Astrocyte (in vitro differentiated cells and primary cell): ENCODE results near the gene MDFI. TPM values are rescaled to one million over a fixed set of nuclear protein-coding genes. Genes with fewer than 3 reads are reported as not detected.

Experiments used
- DNase-seq: peaks from one replicate; pipeline ENCODE4 v3.0.0-alpha.2; 2010; ENCODE audit warnings: low read depth
- FAIRE-seq: peaks from 2 replicates; lab custom pipeline; 2011; peaks lifted over from hg19 to GRCh38; lab: Jason Lieb, UNC
- H2AFZ ChIP-seq: 2 replicates; pipeline ENCODE4 v1.6.0; 2012; ENCODE audit warnings: low read depth, low read length, inconsistent platforms
- H3K27ac ChIP-seq: 2 replicates; pipeline ENCODE4 v1.5.1; 2011; ENCODE audit warnings: low read depth, low read length, inconsistent platforms
- H3K27me3 ChIP-seq: 2 replicates; pipeline ENCODE4 v1.6.0; 2011; ENCODE audit warnings: low read length, inconsistent platforms; ENCODE audit not compliant: insufficient read depth
- H3K36me3 ChIP-seq: 2 replicates; pipeline ENCODE4 v1.5.1; 2011; ENCODE audit warnings: low read length, inconsistent platforms; ENCODE audit not compliant: insufficient read depth
- H3K4me1 ChIP-seq: 2 replicates; pipeline ENCODE4 v1.5.1; 2011; ENCODE audit warnings: low read length, inconsistent platforms; ENCODE audit not compliant: insufficient read depth
- H3K4me2 ChIP-seq: 2 replicates; pipeline ENCODE4 v1.6.0; 2012; ENCODE audit warnings: low read length, inconsistent platforms
- H3K4me3 ChIP-seq: 2 replicates; pipeline ENCODE4 v1.5.1; 2011; ENCODE audit warnings: low read depth, mild to moderate bottlenecking, low read length, inconsistent platforms; ENCODE audit not compliant: insufficient read depth
- H3K79me2 ChIP-seq: 2 replicates; pipeline ENCODE4 v1.6.0; 2012; ENCODE audit warnings: mild to moderate bottlenecking, low read length, inconsistent platforms; ENCODE audit not compliant: insufficient read depth
- H3K9ac ChIP-seq: 2 replicates; pipeline ENCODE4 v1.6.0; 2012; ENCODE audit warnings: mild to moderate bottlenecking, low read length, inconsistent platforms
- H3K9me3 ChIP-seq: 2 replicates; pipeline ENCODE4 v1.5.1; 2012; ENCODE audit warnings: low read depth, mild to moderate bottlenecking, low read length, inconsistent platforms; ENCODE audit not compliant: insufficient read depth
- H4K20me1 ChIP-seq: 2 replicates; pipeline ENCODE4 v1.6.0; 2012; ENCODE audit warnings: low read length, inconsistent platforms; ENCODE audit not compliant: insufficient read depth
- H3K27ac Mint-ChIP-seq: one replicate; pipeline ENCODE4 v1.8.0; 2021; ENCODE audit warnings: mild to moderate bottlenecking, mixed read lengths; ENCODE audit not compliant: unreplicated experiment
- H3K27me3 Mint-ChIP-seq: one replicate; pipeline ENCODE4 v1.8.0; 2021; ENCODE audit warnings: low read depth, mixed read lengths; ENCODE audit not compliant: unreplicated experiment
- H3K36me3 Mint-ChIP-seq: one replicate; pipeline ENCODE4 v1.8.0; 2021; ENCODE audit warnings: low read depth, mixed read lengths; ENCODE audit not compliant: unreplicated experiment
- H3K4me1 Mint-ChIP-seq: one replicate; pipeline ENCODE4 v1.8.0; 2021; ENCODE audit warnings: low read depth, mixed read lengths; ENCODE audit not compliant: unreplicated experiment
- H3K4me3 Mint-ChIP-seq: one replicate; pipeline ENCODE4 v1.8.0; 2021; ENCODE audit warnings: mild to moderate bottlenecking, moderate library complexity, mixed read lengths; ENCODE audit not compliant: unreplicated experiment
- H3K9me3 Mint-ChIP-seq: one replicate; pipeline ENCODE4 v1.8.0; 2021; ENCODE audit warnings: mild to moderate bottlenecking, mixed read lengths; ENCODE audit not compliant: unreplicated experiment
- EZH2 ChIP-seq: IDR thresholded peaks from 2 replicates; pipeline ENCODE4 v1.6.1; 2012; ENCODE audit warnings: mild to moderate bottlenecking, low read length, inconsistent platforms; ENCODE audit not compliant: insufficient read depth
- total RNA-seq: library from RNA; stranded (reverse); gene quantifications from 2 replicates; pipeline ENCODE4 v1.2.1, GENCODE V29; 2021
- TF ChIP-seq, protein P1 (sequence below): IDR thresholded peaks from 2 replicates; pipeline ENCODE4 v1.5.1; 2011; ENCODE audit warnings: low read depth, mild to moderate bottlenecking, inconsistent platforms, low read length, moderate library complexity; ENCODE audit not compliant: insufficient read depth

Gene MDFI
- total RNA-seq, 1 donor from 2014 or later: 144 TPM

DNA sequence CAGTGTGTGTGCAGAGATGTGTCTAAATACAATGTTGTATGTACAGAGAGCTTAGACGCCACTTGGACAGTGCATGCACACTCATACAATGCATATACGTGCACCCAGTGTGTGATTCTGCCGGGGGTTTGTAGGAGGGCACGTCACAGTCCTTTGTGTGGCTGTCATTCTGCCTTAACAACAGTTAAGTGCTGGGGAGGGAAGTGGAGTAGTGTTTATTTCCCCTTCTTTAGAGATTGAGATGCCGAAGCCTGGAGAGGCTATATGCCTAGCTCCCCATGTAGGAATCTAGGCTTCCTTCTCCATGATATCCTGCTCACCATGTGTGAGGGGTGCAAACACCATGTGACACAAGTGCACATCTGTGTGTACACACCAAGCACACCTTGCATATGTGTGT, 38.2 kb downstream of the MDFI start:
- Histone ChIP-seq H3K9ac (no peak overlapping the region), H3K79me2 (no peaks in the 10 kb centered on the region), H3K9me3 (no peaks in the 10 kb centered on the region), H3K27me3 (peaks cover 19% of the 10 kb centered on the region), H3K4me1 (no peaks in the 10 kb centered on the region), H4K20me1 (no peaks in the 10 kb centered on the region), H2AFZ (no peak overlapping the region), H3K36me3 (no peaks in the 10 kb centered on the region), H3K4me3 (no peak overlapping the region), H3K4me2 (no peak overlapping the region), H3K27ac (no peak overlapping the region)
- TF ChIP-seq, protein P1, sequence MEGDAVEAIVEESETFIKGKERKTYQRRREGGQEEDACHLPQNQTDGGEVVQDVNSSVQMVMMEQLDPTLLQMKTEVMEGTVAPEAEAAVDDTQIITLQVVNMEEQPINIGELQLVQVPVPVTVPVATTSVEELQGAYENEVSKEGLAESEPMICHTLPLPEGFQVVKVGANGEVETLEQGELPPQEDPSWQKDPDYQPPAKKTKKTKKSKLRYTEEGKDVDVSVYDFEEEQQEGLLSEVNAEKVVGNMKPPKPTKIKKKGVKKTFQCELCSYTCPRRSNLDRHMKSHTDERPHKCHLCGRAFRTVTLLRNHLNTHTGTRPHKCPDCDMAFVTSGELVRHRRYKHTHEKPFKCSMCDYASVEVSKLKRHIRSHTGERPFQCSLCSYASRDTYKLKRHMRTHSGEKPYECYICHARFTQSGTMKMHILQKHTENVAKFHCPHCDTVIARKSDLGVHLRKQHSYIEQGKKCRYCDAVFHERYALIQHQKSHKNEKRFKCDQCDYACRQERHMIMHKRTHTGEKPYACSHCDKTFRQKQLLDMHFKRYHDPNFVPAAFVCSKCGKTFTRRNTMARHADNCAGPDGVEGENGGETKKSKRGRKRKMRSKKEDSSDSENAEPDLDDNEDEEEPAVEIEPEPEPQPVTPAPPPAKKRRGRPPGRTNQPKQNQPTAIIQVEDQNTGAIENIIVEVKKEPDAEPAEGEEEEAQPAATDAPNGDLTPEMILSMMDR: no peak
- FAIRE-seq: no peak
- Mint-ChIP-seq H3K4me1 (no peaks in the 10 kb centered on the region), H3K9me3 (no peaks in the 10 kb centered on the region), H3K27me3 (peaks cover 43% of the 10 kb centered on the region), H3K4me3 (no peak overlapping the region), H3K27ac (no peak overlapping the region), H3K36me3 (no peaks in the 10 kb centered on the region)
- DNase-seq: no peak

DNA sequence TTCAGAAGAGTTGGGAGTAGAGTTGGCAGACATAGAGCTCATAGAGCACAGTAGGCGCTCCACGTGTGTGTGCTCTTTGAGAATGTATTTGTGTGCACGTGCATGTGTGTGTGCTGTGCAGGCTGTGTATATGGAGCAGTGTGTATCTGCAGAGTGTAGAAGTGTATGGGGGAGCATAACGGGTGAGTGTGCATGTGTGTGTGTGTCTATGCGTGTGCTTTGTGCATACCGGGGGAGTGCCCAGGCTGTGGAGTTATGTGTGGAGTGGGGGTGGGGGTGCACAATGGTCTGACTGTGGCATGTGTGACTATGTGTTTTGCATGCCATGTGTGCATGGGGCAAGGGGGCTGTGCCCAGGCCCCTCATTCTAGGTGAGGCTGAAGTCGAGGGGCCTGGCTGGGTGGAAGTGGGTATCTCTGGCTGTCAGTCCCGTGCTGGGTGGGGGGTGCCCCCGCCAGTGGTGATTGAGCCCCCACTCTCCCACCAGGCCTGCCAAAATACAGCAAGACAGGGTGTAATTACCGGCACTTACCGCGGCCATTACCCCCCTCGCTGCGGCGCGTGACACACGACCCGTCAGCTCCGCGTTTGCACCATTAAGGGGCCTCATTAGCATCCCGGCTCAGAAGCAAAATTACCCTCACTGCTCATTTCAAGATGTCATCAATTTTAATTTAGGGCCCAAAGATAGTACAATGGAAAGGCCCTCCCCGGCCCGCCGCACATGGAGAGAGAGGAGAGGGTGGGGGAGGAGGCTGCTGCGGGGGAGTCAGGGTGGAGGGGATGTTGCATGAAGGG, 39.1 kb downstream of the MDFI start:
- H3K27me3 Mint-ChIP-seq: peaks cover 37% of the 10 kb centered on the region
- peaks cover 11% of the 10 kb centered on the region for H3K27me3 ChIP-seq
- FAIRE-seq: no peak
- H3K9me3 ChIP-seq: no peaks in the 10 kb centered on the region
- no peaks in the 10 kb centered on the region for H3K79me2 ChIP-seq
- H3K4me1 Mint-ChIP-seq: peaks cover 2% of the 10 kb centered on the region
- no peak for DNase-seq
- H3K9ac ChIP-seq: no peak overlapping the region
- TF ChIP-seq, protein P1: no peak
- no peak for TF ChIP-seq EZH2
- H3K9me3 Mint-ChIP-seq: no peaks in the 10 kb centered on the region
- H3K27ac Mint-ChIP-seq: no peak overlapping the region
- no peak overlapping the region for H3K27ac ChIP-seq
- H3K4me1 ChIP-seq: peaks cover 3% of the 10 kb centered on the region
- no peak overlapping the region for H2AFZ ChIP-seq
- H3K4me3 Mint-ChIP-seq: no peak overlapping the region
- no peaks in the 10 kb centered on the region for H4K20me1 ChIP-seq
- no peak overlapping the region for H3K4me2 ChIP-seq
- H3K36me3 ChIP-seq: no peaks in the 10 kb centered on the region
- H3K36me3 Mint-ChIP-seq: no peaks in the 10 kb centered on the region
- no peak overlapping the region for H3K4me3 ChIP-seq

DNA sequence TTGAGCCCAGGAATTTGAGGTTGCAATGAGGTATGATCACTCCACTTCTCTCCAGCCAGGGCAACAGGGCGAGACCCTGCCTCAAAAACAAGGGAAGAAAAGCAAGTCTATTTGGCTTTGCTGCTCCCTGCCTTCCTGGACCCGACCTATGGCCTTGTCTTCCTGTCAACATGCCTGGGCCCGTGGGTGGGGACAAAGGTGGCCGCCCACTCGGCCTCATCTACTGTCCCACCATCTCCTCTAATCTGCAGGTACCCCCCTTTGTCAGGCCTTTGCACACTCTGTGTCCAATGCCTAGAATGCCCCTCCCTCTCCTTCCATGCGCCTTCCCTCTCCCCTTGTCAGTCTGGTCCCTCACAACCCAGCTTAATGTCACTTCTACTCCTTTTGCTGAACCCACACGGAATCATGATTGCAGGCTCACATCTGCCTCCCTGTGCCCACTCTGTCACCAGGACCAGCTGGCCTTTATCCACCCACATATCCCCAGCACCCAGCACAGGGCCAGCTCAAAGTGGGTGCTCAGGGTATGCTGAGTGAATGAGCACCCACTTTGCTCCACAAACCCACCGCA, 40.3 kb downstream of the MDFI start:
- Mint-ChIP-seq H3K4me1 (peaks cover 3% of the 10 kb centered on the region), H3K9me3 (no peaks in the 10 kb centered on the region), H3K27me3 (peaks cover 33% of the 10 kb centered on the region), H3K27ac (no peak overlapping the region), H3K36me3 (no peaks in the 10 kb centered on the region), H3K4me3 (no peak overlapping the region)
- Histone ChIP-seq H2AFZ (no peak overlapping the region), H3K9ac (no peak overlapping the region), H4K20me1 (no peaks in the 10 kb centered on the region), H3K79me2 (no peaks in the 10 kb centered on the region), H3K27me3 (peaks cover 11% of the 10 kb centered on the region), H3K4me3 (no peak overlapping the region), H3K4me2 (no peak overlapping the region), H3K4me1 (peaks cover 3% of the 10 kb centered on the region), H3K27ac (no peak overlapping the region), H3K36me3 (no peaks in the 10 kb centered on the region), H3K9me3 (no peaks in the 10 kb centered on the region)
- FAIRE-seq (no peak), DNase-seq (no peak)
- TF ChIP-seq, protein P1: no peak
- no peak for TF ChIP-seq EZH2
